SU-DHL-6 (cell line): ENCODE results near the gene STXBP3.

Experiments used
- H2AFZ ChIP-seq: fragments of 200-600 bp; sonication (generic); 2 replicates; pipeline ENCODE4 v1.6.1; 2014; ENCODE audit warnings: low read depth, mild to moderate bottlenecking, moderate library complexity, mixed read lengths, antibody characterized with exemption, low read length; ENCODE audit not compliant: severe bottlenecking
- H3F3A ChIP-seq: fragments of 200-600 bp; shearing (Covaris generic); 2 replicates; pipeline ENCODE4 v1.6.0; 2016; ENCODE audit warnings: antibody characterized with exemption, mild to moderate bottlenecking; ENCODE audit not compliant: insufficient read depth
- H3K27ac ChIP-seq: fragments of 200-600 bp; sonication (generic); 2 replicates; pipeline ENCODE4 v1.5.1; 2016; ENCODE audit warnings: low read depth, mild to moderate bottlenecking, low read length, moderate library complexity, mixed read lengths
- H3K27me3 ChIP-seq: fragments of 200-600 bp; sonication (generic), shearing (Covaris generic); 2 replicates; pipeline ENCODE4 v1.6.0; 2014; ENCODE audit warnings: mild to moderate bottlenecking, low read length
- H3K36me3 ChIP-seq: fragments of 200-600 bp; sonication (generic); 2 replicates; pipeline ENCODE4 v1.6.1; 2014; ENCODE audit warnings: mild to moderate bottlenecking, low read length, mixed read lengths
- H3K4me2 ChIP-seq: fragments of 300-600, 200-600 bp; shearing (Covaris generic), sonication (generic); 2 replicates; pipeline ENCODE4 v1.6.0; 2014; ENCODE audit warnings: low read length, low read depth, mild to moderate bottlenecking; ENCODE audit not compliant: poor library complexity, severe bottlenecking
- H3K4me3 ChIP-seq: fragments of 200-600 bp; sonication (generic); 2 replicates; pipeline ENCODE4 v1.5.1; 2014; ENCODE audit warnings: antibody characterized with exemption, low read length, mild to moderate bottlenecking, mixed read lengths; ENCODE audit not compliant: insufficient read depth, poor library complexity, severe bottlenecking
- H3K79me2 ChIP-seq: fragments of 200-600 bp; sonication (generic); 2 replicates; pipeline ENCODE4 v1.6.1; 2014; ENCODE audit warnings: mild to moderate bottlenecking, low read length, moderate library complexity; ENCODE audit not compliant: insufficient read depth
- H3K9ac ChIP-seq: fragments of 200-600 bp; sonication (generic); 2 replicates; pipeline ENCODE4 v1.7.0; 2014; ENCODE audit warnings: mild to moderate bottlenecking, low read length
- H3K9me2 ChIP-seq: fragments of 200-600 bp; sonication (generic); replicated peaks from 2 replicates; pipeline ENCODE4 v1.6.1; 2014; ENCODE audit warnings: low read length; ENCODE audit not compliant: insufficient read depth
- H3K9me3 ChIP-seq: fragments of 200-600 bp; sonication (generic); 2 replicates; pipeline ENCODE4 v1.6.1; 2014; ENCODE audit warnings: low read length, mixed read lengths; ENCODE audit not compliant: insufficient read depth
- H4K20me1 ChIP-seq: fragments of 200-600 bp; sonication (generic); 2 replicates; pipeline ENCODE4 v1.6.1; 2014; ENCODE audit warnings: low read depth, mild to moderate bottlenecking, antibody characterized with exemption, low read length, moderate library complexity, mixed read lengths
- EZH2phosphoT487 ChIP-seq: fragments of 200-600 bp; sonication (generic), shearing (Covaris generic); conservative IDR thresholded peaks from 2 replicates; pipeline ENCODE4 v1.6.1; 2018; ENCODE audit warnings: mild to moderate bottlenecking, antibody characterized with exemption, low read length, moderate library complexity, mixed read lengths
- TF ChIP-seq, protein P1 (sequence below): fragments of 200-600 bp; sonication (generic); IDR thresholded peaks from one replicate; pipeline ENCODE4 v1.5.1; 2017; ENCODE audit warnings: antibody characterized with exemption, mild to moderate bottlenecking, low read length, moderate library complexity; ENCODE audit not compliant: insufficient read depth, poor library complexity, severe bottlenecking

STXBP3 gene

DNA sequence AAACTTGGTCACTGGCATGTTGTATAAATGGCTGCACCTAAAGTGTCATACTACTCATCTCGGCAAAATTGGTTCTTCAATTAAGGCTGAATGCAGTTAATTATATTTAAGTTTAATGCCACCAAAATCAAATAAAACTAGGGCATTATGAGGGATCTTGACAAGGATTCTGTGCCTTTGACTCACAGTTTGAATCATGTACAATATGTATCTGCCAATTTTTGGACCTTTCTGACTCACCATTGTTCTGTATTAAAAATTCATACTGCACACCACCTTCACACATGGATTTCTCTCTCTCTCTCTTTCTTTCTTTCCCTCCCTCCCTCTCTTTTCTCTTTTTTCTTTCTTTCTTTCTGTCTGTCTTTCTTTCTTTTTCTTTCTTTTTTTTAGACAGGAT lies 14.1 kb upstream of the STXBP3 start:
- TF ChIP-seq EZH2phosphoT487, result no peak
- TF ChIP-seq, protein P1, sequence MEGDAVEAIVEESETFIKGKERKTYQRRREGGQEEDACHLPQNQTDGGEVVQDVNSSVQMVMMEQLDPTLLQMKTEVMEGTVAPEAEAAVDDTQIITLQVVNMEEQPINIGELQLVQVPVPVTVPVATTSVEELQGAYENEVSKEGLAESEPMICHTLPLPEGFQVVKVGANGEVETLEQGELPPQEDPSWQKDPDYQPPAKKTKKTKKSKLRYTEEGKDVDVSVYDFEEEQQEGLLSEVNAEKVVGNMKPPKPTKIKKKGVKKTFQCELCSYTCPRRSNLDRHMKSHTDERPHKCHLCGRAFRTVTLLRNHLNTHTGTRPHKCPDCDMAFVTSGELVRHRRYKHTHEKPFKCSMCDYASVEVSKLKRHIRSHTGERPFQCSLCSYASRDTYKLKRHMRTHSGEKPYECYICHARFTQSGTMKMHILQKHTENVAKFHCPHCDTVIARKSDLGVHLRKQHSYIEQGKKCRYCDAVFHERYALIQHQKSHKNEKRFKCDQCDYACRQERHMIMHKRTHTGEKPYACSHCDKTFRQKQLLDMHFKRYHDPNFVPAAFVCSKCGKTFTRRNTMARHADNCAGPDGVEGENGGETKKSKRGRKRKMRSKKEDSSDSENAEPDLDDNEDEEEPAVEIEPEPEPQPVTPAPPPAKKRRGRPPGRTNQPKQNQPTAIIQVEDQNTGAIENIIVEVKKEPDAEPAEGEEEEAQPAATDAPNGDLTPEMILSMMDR, result no peak
- Histone ChIP-seq H3F3A (no peaks in the 10 kb centered on the region), H3K9ac (no peak overlapping the region), H3K4me2 (no peak overlapping the region), H3K4me3 (no peak overlapping the region), H3K9me2 (no peaks in the 10 kb centered on the region), H2AFZ (no peak overlapping the region), H3K9me3 (no peaks in the 10 kb centered on the region), H3K27me3 (no peaks in the 10 kb centered on the region), H4K20me1 (no peaks in the 10 kb centered on the region), H3K36me3 (no peaks in the 10 kb centered on the region), H3K27ac (no peak overlapping the region), H3K79me2 (no peaks in the 10 kb centered on the region)

- no peaks in the 10 kb centered on the region for H3K9me3 ChIP-seq
Measured at GRCh38 chr1:108734171-108734865, 12.2 kb upstream of the STXBP3 start.

DNA sequence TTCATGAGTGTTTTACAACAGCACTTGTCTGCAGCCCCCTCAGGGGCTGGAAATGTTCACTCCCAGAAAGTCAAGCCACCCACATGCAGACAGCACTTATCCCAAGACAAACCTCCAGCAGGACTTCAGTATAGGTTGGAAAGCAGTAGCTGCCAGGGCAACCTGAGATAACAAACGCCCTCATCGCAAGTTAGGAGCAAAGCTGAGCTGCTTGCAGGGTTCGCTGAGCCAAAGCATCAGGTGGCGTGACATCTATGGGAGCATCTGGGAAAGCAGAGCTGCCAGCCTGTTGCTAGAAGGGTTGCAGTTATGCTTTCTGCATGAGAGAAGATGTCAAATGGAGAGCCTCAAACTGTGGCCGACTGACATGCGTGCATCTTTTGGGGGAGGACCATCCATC lies 4.2 kb upstream of the STXBP3 start:
- no peaks in the 10 kb centered on the region for H3K36me3 ChIP-seq
- TF ChIP-seq, protein P1, result no peak
- TF ChIP-seq EZH2phosphoT487, result no peak
- H4K20me1 ChIP-seq, result no peaks in the 10 kb centered on the region
- H3F3A ChIP-seq, result no peaks in the 10 kb centered on the region
- H3K9ac ChIP-seq, result no peak overlapping the region
- H3K9me3 ChIP-seq, result no peaks in the 10 kb centered on the region
- H3K27ac ChIP-seq, result no peak overlapping the region
- no peak overlapping the region for H3K4me2 ChIP-seq
- H3K79me2 ChIP-seq, result peaks cover 3% of the 10 kb centered on the region; the same call in 1 of the 2 replicates
- no peak overlapping the region for H2AFZ ChIP-seq
- H3K27me3 ChIP-seq, result no peaks in the 10 kb centered on the region
- H3K9me2 ChIP-seq, result no peaks in the 10 kb centered on the region
- H3K4me3 ChIP-seq, result no peak overlapping the region

More at GRCh38 chr1:108734171-108734865, 12.2 kb upstream of the STXBP3 start:
- Histone ChIP-seq H3K27me3 (no peaks in the 10 kb centered on the region), H3F3A (no peaks in the 10 kb centered on the region), H3K79me2 (no peaks in the 10 kb centered on the region), H3K4me2 (no peak overlapping the region), H2AFZ (no peak overlapping the region), H3K27ac (no peak overlapping the region), H4K20me1 (no peaks in the 10 kb centered on the region), H3K9me2 (no peaks in the 10 kb centered on the region), H3K9ac (no peak overlapping the region), H3K4me3 (no peak overlapping the region), H3K36me3 (no peaks in the 10 kb centered on the region)
- TF ChIP-seq, protein P1, result no peak
- TF ChIP-seq EZH2phosphoT487, result no peak
